Smooth muscle cell of the brain vasculature (primary cell): ENCODE data around the gene GAB2.
"Not testable (repeated sequence)": the region's sequence is repeated elsewhere in the genome, so short reads cannot be mapped to it uniquely, and the experiment has no call there.

Experiments used
- DNase-seq: peaks from one replicate; pipeline ENCODE4 v3.0.0-alpha.2; 2012; ENCODE audit warnings: low read depth, low spot score

The GAB2 gene

GRCh38 chr11:78250099-78250498, 167.5 kb downstream of the GAB2 start:
- DNase-seq: no peak

GRCh38 chr11:78248903-78249302, 168.7 kb downstream of the GAB2 start:
- no peak for DNase-seq

- DNase-seq: no peak
These were observed 169.4 kb downstream of the GAB2 start for GRCh38 chr11:78248191-78248590.

GRCh38 chr11:78244546-78245255, 172.9 kb downstream of the GAB2 start:
- DNase-seq: no peak

- DNase-seq: no peak
These were observed 173.5 kb downstream of the GAB2 start for GRCh38 chr11:78244080-78244479.

DNA sequence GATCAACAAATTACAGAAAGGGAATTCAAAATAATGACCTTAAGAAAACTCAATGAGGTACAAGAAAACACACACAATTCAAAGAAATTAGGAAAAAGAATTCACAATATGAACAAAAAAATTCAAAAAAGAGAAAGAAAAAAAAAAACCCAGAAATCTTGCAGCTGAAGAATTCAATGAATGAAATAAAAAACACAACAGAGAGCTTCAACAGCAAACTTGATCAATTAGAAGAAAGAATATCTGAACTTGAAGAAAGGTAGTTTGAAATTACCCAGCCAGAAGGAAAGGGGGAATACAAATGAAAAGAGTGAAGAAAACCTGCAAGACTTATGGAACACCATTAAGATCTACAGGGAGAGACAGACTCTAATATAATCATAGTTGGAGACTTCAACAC, 176.1 kb downstream of the GAB2 start:
- no peak for DNase-seq

GRCh38 chr11:78239781-78240180, 177.8 kb downstream of the GAB2 start:
- no peak for DNase-seq

GRCh38 chr11:78237293-78238046, 180.2 kb downstream of the GAB2 start:
- no peak for DNase-seq

GRCh38 chr11:78234006-78234405, 183.6 kb downstream of the GAB2 start:
- no peak for DNase-seq

- not testable (repeated sequence) for DNase-seq
These were observed 184.6 kb downstream of the GAB2 start for GRCh38 chr11:78233046-78233445.

- DNase-seq: no peak
These were observed 185.6 kb downstream of the GAB2 start for GRCh38 chr11:78231962-78232501.

GRCh38 chr11:78230161-78230877, 187.3 kb downstream of the GAB2 start:
- DNase-seq: no peak

DNA sequence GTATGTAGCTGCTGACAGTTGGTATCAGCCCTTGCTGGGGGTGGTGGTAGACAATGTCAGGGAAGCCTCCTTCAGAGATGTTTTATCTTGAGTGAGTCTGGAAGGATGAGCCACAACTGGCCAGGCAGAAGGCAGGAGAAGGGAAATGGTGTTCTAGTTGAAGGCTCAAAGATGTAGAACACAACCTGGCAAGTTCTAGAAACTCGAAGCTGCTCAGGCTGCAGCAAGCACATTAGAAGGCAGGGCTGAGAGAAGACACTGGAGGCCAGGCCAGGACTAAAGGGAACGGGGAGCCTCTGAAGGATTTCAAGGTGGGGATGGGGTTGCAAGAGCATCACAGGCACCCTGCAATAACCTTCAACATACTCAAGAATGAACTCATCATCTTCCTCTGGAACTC, 188.5 kb downstream of the GAB2 start:
- DNase-seq: no peak

DNA sequence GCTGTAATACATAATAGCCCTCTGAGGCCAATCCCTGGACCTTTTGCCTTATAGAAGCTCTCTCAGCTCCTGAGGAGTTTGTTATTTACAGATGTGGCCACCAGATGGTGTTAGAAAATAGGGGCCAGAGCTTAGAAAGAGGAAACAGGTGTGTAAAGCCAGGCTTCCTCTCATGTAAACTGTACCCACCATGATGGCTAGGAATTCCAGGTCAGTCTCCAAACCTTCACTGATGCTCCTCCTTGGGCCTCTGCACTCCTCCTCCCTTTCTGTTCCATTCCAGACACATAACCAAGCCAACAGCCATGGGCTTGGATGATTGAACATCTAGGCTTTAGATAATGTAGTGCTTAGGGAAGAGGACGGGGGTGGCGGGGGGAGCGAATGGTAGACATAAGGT, 189.2 kb downstream of the GAB2 start:
- DNase-seq: peak; percentile 17

- DNase-seq: no peak
These were observed 189.7 kb downstream of the GAB2 start for GRCh38 chr11:78227921-78228320.

DNA sequence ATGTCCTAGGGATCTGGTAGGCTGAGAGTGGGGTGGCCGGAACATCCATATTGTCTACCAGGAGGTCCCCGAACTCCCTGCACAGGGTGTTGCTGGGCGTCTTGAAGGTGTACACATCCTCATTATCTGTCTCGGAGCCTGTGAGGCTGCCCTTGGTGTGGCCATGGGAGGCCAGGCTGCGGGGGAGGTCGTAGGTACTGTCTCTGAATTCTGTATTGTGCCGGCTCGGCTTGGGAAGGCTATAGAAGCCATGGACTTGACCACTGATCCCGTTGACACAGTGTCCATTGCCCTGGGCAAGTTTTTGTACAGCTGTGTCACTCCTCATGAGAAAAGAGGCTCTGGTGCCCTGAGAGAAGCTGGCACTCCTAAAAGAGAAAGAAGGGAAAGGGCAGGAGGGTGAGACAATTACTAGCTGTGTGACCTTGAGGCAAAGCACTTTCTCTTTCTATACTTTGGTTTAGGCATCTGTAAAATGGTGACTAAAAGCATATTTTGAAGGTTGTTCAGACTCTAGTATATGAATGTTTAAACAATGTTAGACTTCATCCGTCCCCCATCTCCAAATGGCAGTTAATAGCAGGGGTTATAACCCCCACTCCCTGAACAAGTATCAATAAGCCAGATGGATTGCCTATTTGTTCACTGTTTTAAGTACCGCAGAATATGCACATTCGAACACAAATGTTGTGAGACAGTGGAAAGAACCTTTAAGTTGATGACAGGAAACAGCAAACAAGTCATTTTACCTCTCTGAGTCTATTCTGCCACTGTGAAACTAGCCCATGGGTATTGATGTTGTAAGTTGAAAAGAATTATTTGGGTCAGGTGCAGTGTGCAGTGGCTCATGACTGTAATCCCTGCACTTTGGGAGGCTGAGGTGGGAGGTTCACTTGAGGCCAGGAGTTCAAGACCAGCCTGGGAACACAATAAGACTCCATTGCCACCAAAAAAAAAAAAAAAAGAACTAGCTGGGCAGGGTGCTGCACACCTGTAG, 190.6 kb downstream of the GAB2 start:
- DNase-seq: no peak

GRCh38 chr11:78224906-78225420, 192.7 kb downstream of the GAB2 start:
- DNase-seq: no peak

DNA sequence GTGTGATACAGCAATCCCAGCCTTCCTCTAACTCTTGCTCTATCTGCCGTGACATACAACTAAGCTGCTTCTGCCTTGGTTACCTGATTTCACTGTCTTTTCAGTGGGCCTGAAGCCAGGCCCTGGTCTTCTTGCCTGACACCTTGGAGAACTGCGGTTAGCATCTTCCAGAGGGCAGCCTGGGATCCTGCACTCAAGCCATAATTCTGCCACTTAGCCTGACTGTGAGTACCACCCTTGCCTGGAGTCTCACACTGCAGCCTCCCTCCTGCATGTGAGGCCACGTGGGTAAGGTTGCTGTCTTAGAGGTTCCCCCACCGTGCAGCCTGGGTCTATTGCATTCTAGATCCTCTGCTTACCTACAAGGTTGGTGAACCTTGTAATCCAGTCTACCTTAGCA, 193.1 kb downstream of the GAB2 start:
- DNase-seq: no peak

DNA sequence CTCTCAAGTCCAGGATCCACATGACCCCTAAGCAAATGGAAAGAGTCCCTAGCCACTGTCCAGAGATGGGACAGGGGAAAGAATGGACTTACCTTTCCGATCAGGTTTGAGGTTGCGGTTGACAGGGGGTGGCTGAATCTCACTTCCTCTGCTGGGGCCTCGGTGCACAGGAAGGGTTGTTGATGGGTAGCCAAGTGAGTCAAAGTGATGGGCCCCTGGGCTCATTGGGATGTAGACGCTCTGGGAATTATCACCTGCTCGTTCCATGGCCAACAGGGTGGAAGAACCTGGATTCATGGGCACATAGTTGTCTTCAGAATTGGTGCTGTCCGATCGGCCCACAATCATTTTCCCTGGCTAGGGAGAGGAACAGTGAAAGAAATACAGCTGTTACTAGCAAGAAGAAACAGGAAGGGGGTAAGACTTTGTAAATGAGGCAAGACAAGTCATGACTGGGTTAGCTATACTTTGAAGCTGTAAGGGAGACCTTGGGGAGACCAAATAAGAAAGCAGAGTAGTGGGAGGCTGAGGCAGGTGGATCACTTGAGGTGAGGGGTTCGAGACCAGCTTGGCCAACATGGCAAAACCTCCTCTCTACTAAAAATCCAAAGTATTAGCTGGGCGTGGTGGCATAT, 194.2 kb downstream of the GAB2 start:
- DNase-seq: no peak

GRCh38 chr11:78222726-78223125, 194.9 kb downstream of the GAB2 start:
- not testable (repeated sequence) for DNase-seq
